Dendritic cell treated with granulocyte-macrophage colony-stimulating factor and Interleukin-4, amounts not matched to agents 40 ng/mL and 50 ng/mL, for 4 days (primary cell): ENCODE data around the gene BANK1.

Experiments used
- H3K27ac Mint-ChIP-seq: one replicate; pipeline ENCODE4 v1.8.0; 2022; ENCODE audit warnings: mild to moderate bottlenecking, mixed read lengths
- H3K27me3 Mint-ChIP-seq: one replicate; pipeline ENCODE4 v1.8.0; 2022; ENCODE audit warnings: mild to moderate bottlenecking, mixed read lengths
- H3K36me3 Mint-ChIP-seq: one replicate; pipeline ENCODE4 v1.8.0; 2022; ENCODE audit warnings: low read depth, mixed read lengths
- H3K4me1 Mint-ChIP-seq: one replicate; pipeline ENCODE4 v1.8.0; 2022; ENCODE audit warnings: low read depth, mixed read lengths
- H3K4me3 Mint-ChIP-seq: one replicate; pipeline ENCODE4 v1.8.0; 2022; ENCODE audit warnings: mild to moderate bottlenecking, moderate library complexity, mixed read lengths
- H3K9me3 Mint-ChIP-seq: one replicate; pipeline ENCODE4 v1.8.0; 2022; ENCODE audit warnings: mixed read lengths
- intact Hi-C: fragments of 100-400 bp; cut with micrococcal nuclease; formaldehyde crosslinking; loops from one replicate; pipeline ENCODE4 v1.15.0; 2022

The BANK1 gene

DNA sequence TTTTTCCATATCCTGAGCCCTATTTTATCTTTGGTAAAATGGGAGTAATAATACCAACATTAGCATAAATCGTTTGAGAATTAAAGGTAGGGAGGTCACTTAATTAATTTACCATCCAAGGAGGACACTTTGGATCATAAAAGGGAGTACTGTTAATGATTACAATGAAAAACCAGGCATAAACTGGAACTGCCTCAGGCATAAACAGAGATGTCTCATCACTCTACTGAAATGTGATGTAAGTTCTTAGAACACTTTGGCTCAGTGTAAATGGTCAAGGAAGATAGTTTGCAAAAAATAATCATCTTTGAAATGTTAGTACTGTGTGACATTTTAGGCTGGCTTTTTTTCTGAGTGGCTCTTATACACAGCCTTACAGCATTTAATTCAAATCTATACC, 286.1 kb downstream of the BANK1 start:
- no peaks in the 10 kb centered on the region for H3K4me1 Mint-ChIP-seq
- H3K36me3 Mint-ChIP-seq: no peaks in the 10 kb centered on the region
- no peak overlapping the region for H3K27ac Mint-ChIP-seq
- H3K4me3 Mint-ChIP-seq: no peak overlapping the region
- intact Hi-C loops: no loop called here
- H3K9me3 Mint-ChIP-seq: peaks cover 8% of the 10 kb centered on the region
- H3K27me3 Mint-ChIP-seq: no peaks in the 10 kb centered on the region

DNA sequence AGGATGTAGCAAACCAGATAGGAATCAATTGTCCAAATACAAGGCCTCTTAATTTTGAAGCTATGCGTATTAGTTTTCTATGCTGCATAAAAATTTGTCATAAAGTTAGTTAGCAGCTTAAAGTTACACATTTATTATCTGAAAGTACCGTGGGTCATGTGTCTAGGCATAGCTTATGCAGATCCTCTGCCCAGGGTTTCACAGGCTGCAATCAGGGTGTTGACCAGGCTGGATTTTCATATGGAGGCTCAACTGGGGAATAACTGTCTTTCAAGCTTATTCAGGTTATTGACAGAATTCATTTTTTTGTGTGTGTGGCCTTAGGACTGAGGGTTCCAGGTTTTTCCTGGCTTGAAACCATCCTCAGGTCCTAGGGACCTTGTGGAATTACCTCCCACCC, 289.7 kb downstream of the BANK1 start:
- Mint-ChIP-seq H3K36me3 (no peaks in the 10 kb centered on the region), H3K9me3 (peaks cover 10% of the 10 kb centered on the region), H3K27me3 (no peaks in the 10 kb centered on the region), H3K4me1 (no peaks in the 10 kb centered on the region), H3K27ac (no peak overlapping the region), H3K4me3 (no peak overlapping the region)
- intact Hi-C loops: no loop called here

DNA sequence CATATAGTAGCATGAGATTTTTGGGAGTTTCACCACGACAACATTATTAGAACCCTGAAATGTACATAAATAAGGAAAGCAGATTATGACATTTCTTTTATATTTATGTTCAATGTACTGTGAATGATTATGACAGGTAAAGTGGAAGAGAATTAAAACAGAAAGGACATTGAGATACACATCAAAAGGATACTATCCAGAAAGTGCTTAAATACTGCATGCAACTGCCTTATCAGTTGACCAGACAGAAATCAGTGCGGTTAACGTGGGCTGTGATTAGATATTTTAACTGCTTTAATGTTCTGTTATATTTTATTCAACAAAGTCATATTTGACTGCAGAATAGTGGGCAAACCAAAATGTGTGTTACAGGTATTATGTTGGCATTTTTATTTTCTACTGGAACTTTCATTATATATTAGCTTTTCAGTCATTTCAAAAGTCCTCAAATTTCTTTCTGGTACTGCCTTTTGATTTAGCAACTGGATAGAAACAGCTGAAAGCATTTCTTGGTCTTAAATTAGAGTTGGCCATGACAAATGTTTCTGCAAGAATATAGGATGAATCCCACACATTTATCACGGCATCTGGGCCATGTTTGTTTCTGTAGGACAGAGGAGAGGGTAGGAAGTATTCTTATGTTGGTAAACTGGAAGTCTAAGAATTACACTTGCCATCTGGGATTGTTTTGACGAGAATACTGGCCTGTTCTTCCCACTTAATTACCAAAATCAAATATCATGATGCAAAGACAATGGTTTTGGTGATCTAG, 299.5 kb downstream of the BANK1 start:
- Mint-ChIP-seq H3K4me3 (no peak overlapping the region), H3K27ac (no peak overlapping the region), H3K36me3 (no peaks in the 10 kb centered on the region), H3K27me3 (no peaks in the 10 kb centered on the region), H3K9me3 (no peaks in the 10 kb centered on the region), H3K4me1 (no peaks in the 10 kb centered on the region)
- intact Hi-C loops: no loop called here

DNA sequence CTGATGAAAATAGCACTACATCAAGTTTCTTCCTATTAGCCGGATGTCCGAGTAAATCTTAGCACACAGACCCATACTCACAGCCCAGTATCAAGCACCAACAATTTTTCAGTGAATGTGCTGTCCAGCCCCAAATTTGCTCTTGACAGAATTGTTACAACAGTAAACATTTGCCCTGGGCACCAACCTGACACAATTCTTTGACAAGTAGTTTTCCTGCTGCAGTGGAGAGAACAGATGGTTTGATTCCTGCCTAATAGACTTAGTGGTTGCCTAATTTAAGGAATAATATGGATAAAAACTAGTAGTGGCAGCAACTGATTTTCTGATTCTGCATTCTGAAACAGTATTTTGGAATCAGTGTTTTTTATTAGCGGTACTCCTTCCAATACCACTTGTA, 301.1 kb downstream of the BANK1 start:
- Mint-ChIP-seq H3K36me3 (no peaks in the 10 kb centered on the region), H3K4me3 (no peak overlapping the region)
- intact Hi-C loops: no loop called here

DNA sequence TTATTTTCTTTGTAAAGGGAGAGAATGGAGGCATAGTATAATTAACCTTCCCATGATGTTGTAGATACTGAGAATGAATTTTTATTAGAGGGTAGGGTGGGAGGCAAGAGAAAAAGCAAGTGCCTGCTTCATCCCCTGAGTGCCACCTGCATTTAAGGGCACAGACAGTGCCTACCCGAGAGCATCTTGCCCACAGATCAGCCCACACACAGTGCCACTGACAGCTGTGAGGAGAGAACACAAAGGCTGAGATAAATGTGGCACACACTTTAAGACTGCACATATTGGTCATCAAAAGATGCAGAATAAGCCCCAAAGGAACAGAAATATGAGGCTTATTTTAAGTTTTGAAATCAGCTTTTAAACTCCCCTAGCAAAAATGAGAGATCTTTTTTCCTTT, 304.0 kb downstream of the BANK1 start:
- Mint-ChIP-seq H3K4me1 (no peaks in the 10 kb centered on the region), H3K9me3 (no peaks in the 10 kb centered on the region), H3K36me3 (no peaks in the 10 kb centered on the region), H3K4me3 (no peak overlapping the region), H3K27me3 (no peaks in the 10 kb centered on the region), H3K27ac (no peak overlapping the region)
- intact Hi-C loops: no loop called here

More for the DNA sequence above, 301.1 kb downstream of the BANK1 start:
- Mint-ChIP-seq H3K9me3 (no peaks in the 10 kb centered on the region), H3K27me3 (no peaks in the 10 kb centered on the region), H3K27ac (no peak overlapping the region), H3K4me1 (no peaks in the 10 kb centered on the region)

DNA sequence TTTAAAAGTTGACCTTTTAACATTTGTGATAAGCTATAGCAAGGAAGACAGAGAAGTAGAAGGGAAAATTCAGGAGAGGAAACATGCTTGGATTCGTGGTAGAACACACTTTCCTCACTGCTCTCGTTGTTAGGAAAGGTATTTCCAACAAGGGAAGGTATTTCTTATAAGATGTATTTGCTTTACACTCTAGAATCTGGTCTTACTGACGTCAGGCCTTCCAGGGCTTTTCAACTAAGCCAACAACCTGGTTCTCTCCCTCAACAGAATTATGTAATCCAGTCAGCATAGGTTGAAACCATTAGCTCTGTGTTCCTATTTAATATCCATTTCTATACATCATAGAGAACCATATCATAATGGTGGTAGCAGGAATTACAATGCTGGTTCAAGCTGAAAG, 312.8 kb downstream of the BANK1 start:
- intact Hi-C loops: no loop called here
- H3K27me3 Mint-ChIP-seq: no peaks in the 10 kb centered on the region
- H3K4me3 Mint-ChIP-seq: no peak overlapping the region
- H3K27ac Mint-ChIP-seq: no peak overlapping the region
- no peaks in the 10 kb centered on the region for H3K4me1 Mint-ChIP-seq
- peaks cover 34% of the 10 kb centered on the region for H3K9me3 Mint-ChIP-seq
- no peaks in the 10 kb centered on the region for H3K36me3 Mint-ChIP-seq

DNA sequence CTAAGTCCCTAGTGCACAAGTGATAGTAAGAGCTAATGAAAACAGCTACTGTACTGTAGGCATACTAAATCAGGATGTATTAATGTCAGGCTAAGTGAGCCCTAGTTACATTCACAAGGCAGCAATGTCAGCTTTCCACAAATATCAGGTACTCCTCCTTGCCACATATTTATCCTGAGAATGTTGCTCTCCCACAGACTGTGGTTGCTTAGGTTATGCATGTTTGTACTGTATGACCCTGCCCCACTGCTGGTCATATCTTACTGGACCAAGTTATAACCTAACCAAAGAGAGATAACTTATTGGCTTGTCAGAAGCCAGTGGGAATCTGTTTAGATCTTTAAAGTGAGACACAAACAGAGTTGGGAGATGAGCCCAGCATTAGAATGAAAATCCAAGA, 313.7 kb downstream of the BANK1 start:
- Mint-ChIP-seq H3K9me3 (peaks cover 43% of the 10 kb centered on the region), H3K4me1 (no peaks in the 10 kb centered on the region), H3K27me3 (no peaks in the 10 kb centered on the region), H3K27ac (no peak overlapping the region), H3K36me3 (no peaks in the 10 kb centered on the region), H3K4me3 (no peak overlapping the region)
- intact Hi-C loops: no loop called here

DNA sequence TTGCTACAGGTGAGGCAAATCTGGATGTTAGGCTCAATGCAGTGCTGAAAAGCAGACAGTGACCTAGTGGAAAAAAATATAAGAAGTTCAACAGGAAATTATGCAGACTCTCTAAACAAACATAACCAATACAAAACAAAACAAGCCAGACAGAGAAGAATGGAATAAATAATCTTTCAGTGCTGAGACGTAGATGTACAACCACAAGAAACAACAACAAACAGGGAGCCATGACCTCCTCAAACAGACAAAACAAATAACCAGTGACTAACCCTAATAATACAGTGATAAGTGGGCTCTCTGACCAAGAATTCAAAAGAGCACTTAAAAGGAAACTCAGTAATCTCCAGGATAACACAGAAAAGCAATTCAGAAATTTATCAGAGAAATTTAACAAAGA, 315.5 kb downstream of the BANK1 start:
- no peaks in the 10 kb centered on the region for H3K36me3 Mint-ChIP-seq

DNA sequence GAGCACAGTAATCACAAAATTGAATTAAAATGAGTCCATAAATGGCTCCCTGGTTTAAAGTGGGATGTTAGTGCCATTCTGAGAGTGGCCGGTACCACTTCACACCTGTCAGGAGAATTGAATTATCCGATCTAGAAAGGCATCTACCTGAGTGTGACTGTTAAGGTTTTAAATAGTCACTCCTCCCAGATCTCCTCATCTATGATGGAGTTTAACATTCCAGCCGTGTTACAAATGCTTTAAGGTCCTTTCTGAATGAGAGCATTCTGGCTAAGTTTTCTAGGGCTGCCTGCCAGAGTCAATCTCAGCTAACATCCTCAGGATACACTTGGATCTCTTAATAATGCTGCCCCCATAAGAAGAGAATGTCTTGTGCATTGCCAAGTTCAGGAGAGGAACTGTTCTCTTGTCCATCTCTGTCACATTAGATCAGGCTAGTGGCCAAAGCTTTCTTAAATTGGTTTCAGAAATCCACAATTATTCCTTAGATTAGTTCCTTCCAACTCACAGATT, 323.6 kb downstream of the BANK1 start:
- Mint-ChIP-seq H3K27ac (no peak overlapping the region), H3K36me3 (no peaks in the 10 kb centered on the region), H3K9me3 (peaks cover 14% of the 10 kb centered on the region), H3K27me3 (no peaks in the 10 kb centered on the region), H3K4me3 (no peak overlapping the region), H3K4me1 (no peaks in the 10 kb centered on the region)
- intact Hi-C loops: no loop called here

More for the DNA sequence above, 315.5 kb downstream of the BANK1 start:
- Mint-ChIP-seq H3K27ac (no peak overlapping the region), H3K4me3 (no peak overlapping the region), H3K9me3 (peaks cover 56% of the 10 kb centered on the region), H3K4me1 (no peaks in the 10 kb centered on the region), H3K27me3 (no peaks in the 10 kb centered on the region)
- intact Hi-C loops: no loop called here

DNA sequence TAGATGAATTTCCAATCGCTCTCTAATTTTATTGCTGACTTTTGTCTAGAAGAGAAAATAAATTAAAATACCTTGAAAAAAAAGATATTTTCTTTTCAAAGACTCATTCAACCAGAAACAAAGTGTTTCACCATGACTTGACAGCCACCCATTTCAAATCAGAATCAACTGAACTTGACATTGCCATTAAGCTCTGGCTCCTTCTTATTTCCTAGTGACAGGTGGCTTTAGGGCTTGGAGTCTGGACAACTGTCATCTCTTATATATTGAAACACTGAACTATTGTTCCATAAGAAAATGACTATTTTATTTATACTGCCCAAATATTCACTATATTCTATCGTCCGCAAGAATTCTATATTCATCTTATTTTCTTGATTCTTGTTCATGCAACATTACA, 325.6 kb downstream of the BANK1 start:
- H3K4me1 Mint-ChIP-seq: no peaks in the 10 kb centered on the region
- no peaks in the 10 kb centered on the region for H3K36me3 Mint-ChIP-seq
- H3K27ac Mint-ChIP-seq: no peak overlapping the region
- intact Hi-C loops: no loop called here
- H3K4me3 Mint-ChIP-seq: no peak overlapping the region
- no peaks in the 10 kb centered on the region for H3K27me3 Mint-ChIP-seq
- H3K9me3 Mint-ChIP-seq: peaks cover 8% of the 10 kb centered on the region

DNA sequence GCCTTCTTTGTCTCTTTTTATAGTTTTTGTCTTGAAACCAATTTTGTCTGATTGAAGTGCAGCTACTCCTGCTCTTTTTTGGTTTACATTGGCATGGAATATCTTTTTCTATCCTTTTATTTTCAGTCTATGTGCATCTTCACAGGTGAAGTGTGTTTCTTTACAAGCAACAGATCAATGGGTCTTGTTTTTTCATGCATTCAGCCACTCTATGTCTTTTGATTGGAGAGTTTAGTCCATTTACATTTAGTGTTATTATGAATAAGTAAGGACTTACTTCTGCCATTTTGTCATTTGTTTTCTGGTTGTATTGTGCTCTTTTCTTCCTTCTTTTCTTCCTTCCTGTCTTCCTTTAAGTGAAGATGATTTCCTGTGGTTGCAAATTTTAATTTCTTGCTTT, 330.3 kb downstream of the BANK1 start:
- intact Hi-C loops: no loop called here
- Mint-ChIP-seq H3K36me3 (no peaks in the 10 kb centered on the region), H3K4me3 (no peak overlapping the region), H3K4me1 (no peaks in the 10 kb centered on the region), H3K27me3 (no peaks in the 10 kb centered on the region), H3K9me3 (peaks cover 30% of the 10 kb centered on the region), H3K27ac (no peak overlapping the region)
